Astrocyte of the cerebellum (primary cell): ENCODE data around the gene SRD5A2.

ENCODE experiments used
- DNase-seq: peaks from one replicate; pipeline ENCODE4 v3.0.0-alpha.2; 2011; ENCODE audit warnings: low read depth
- H3K4me3 ChIP-seq: 2 replicates; pipeline ENCODE4 v1.5.1; 2011; ENCODE audit warnings: mild to moderate bottlenecking, low read depth, low read length, moderate library complexity
- in situ Hi-C: cut with HindIII; loops from 2 replicates; pipeline ENCODE4 v1.10.0; 2017; ENCODE audit warnings: low sequenced_read_pairs
- TF ChIP-seq, protein P1 (sequence below): IDR thresholded peaks from 2 replicates; pipeline ENCODE4 v1.5.1; 2012; ENCODE audit warnings: low read length, low read depth, moderate library complexity, mild to moderate bottlenecking; ENCODE audit errors: missing control alignments

The SRD5A2 gene

GRCh38 chr2:31483246-31483645, 97.5 kb downstream of the SRD5A2 start:
- DNase-seq, result no peak
- TF ChIP-seq, protein P1, sequence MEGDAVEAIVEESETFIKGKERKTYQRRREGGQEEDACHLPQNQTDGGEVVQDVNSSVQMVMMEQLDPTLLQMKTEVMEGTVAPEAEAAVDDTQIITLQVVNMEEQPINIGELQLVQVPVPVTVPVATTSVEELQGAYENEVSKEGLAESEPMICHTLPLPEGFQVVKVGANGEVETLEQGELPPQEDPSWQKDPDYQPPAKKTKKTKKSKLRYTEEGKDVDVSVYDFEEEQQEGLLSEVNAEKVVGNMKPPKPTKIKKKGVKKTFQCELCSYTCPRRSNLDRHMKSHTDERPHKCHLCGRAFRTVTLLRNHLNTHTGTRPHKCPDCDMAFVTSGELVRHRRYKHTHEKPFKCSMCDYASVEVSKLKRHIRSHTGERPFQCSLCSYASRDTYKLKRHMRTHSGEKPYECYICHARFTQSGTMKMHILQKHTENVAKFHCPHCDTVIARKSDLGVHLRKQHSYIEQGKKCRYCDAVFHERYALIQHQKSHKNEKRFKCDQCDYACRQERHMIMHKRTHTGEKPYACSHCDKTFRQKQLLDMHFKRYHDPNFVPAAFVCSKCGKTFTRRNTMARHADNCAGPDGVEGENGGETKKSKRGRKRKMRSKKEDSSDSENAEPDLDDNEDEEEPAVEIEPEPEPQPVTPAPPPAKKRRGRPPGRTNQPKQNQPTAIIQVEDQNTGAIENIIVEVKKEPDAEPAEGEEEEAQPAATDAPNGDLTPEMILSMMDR, result no peak
- no peak overlapping the region for H3K4me3 ChIP-seq
- in situ Hi-C loops, result no loop called here

- no peak for DNase-seq
- no peak overlapping the region for H3K4me3 ChIP-seq
- TF ChIP-seq, protein P1, result no peak
- in situ Hi-C loops, result no loop called here
Observed at GRCh38 chr2:31476511-31477180, 104.1 kb downstream of the SRD5A2 start.

DNA sequence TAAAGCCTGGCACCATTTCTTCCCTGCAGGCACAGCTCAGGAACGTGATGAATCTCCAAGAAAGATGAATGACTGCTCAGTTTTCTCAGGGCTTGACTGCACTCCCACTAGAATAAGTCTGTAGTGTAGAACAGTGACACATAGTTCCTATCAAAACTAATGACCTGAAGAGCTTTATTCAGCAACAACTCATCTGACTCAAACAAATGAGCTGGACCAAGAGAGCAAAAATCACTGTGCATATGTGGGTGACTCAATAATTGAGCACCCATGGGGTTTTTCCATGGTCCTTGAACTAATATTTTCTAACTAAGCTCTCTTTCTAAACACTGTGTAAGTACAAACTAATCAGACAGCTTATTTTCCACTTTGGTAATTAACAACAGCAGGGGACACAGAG, 105.0 kb downstream of the SRD5A2 start:
- in situ Hi-C loops, result no loop called here
- TF ChIP-seq, protein P1, result no peak
- DNase-seq, result no peak
- H3K4me3 ChIP-seq, result no peak overlapping the region

DNA sequence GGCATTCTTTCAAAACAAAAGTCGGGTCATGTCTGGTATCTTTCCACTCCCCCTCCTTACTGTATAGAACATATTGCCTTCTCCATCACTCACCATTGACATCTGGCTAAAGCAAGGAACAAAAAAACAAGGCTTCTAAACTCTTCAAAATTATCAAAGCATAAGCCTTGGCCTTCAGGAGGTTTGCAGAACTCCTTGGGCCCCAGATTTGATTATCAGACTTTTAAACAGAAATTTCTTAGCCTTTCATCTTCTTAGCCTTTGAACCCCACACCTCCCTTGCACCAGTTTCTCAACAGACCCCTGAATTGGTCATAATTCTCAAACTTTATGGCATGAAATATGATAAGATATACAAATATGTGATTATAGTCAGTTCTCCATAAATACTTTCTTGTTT, 106.4 kb downstream of the SRD5A2 start:
- DNase-seq, result no peak
- in situ Hi-C loops, result no loop called here
- TF ChIP-seq, protein P1, result no peak
- H3K4me3 ChIP-seq, result no peak overlapping the region
